ENCODE measurements around the gene IL31.
"Not testable (repeated sequence)": the region's sequence is repeated elsewhere in the genome, so short reads cannot be mapped to it uniquely, and the experiment has no call there.

The IL31 gene

GRCh38 chr12:122174155-122174845 lies at the start of gene IL31:
Gene IL31 (minus strand): TSS chr12:122174221. CDS start chr12:122174172, 49 bp downstream.
- no peak for DNase-seq

DNA sequence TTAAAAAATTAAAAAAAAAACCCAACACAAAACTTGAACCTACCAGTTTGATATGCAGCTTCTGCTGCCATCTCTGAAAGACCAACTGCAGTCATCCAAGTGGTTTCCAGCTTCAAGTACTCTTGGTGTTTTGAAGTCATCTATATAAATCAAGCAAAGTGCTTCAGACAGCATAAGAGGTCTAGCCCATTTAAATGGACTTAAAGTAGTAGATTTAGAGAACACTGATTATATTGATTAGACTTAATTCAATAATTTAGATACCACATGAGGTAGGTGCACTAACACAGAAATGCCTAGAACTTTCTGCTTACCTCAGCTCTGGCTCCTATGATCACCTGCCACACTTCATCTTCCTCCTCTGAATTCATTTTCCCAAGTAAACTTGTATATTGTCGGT lies 42.4 kb upstream of the IL31 start:
- DNase-seq, result no peak

GRCh38 chr12:122215771-122216170 lies 41.8 kb upstream of the IL31 start:
- DNase-seq, result no peak

DNA sequence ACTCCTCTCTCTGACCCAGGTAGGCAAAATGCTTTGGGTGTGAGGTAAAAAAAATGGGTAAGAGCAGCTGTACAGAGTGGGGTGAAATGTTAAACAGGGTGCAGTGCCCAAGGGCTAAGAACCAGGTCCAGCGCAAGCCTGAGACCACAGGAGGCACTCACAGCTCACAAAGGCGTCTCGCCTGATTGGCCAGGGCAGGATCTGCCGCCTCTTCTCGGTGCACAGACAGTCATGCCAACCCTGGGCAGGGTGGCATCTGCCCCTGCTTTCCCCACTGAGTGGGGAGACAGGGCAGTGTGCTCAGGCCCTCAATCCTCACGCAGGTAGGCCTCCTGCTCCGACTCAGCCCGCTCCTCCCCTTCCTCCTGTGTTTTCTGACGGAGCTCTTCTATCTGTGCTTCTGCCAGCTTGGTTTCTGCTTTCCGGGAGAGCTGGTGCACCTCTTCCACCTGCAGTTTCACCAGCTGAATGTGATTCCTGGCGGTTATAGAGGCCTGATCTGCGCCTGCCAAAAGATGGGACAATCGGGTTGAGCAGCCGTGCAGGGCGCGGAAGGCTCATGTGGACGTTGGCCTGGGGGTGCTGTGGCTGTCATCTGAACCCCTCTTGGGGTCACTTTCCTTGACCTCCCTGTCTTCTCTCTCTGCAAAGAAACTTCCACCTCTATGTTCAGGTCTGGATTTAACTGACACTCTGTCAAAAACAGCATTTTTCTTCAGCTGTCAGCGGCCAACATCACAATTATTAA lies 34.2 kb upstream of the IL31 start:
- no peak for DNase-seq

- DNase-seq, result no peak
These were observed 33.4 kb upstream of the IL31 start for GRCh38 chr12:122207391-122207790.

DNA sequence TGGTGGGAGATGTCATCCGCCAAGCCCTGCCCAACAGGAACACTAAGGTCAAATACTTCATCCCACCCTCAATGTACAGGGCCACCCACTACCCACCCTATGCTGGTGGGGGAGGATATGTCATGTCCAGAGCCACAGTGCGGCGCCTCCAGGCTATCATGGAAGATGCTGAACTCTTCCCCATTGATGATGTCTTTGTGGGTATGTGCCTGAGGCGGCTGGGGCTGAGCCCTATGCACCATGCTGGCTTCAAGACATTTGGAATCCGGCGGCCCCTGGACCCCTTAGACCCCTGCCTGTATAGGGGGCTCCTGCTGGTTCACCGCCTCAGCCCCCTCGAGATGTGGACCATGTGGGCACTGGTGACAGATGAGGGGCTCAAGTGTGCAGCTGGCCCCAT lies 33.0 kb upstream of the IL31 start:
- DNase-seq, result no peak

DNA sequence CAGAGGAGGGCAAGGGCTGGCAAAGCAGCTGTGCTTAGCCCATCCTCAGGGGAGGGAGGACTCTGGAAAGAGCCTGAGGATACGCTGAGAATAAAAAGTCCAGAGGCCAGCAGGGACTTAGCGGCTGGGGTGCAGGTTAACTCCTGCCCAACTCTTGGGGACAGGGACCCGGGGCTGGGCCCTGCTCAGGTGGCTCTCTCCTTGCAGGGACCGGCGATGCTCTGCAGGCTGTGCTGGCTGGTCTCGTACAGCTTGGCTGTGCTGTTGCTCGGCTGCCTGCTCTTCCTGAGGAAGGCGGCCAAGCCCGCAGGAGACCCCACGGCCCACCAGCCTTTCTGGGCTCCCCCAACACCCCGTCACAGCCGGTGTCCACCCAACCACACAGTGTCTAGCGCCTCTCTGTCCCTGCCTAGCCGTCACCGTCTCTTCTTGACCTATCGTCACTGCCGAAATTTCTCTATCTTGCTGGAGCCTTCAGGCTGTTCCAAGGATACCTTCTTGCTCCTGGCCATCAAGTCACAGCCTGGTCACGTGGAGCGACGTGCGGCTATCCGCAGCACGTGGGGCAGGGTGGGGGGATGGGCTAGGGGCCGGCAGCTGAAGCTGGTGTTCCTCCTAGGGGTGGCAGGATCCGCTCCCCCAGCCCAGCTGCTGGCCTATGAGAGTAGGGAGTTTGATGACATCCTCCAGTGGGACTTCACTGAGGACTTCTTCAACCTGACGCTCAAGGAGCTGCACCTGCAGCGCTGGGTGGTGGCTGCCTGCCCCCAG lies 32.3 kb upstream of the IL31 start:
- DNase-seq, result no peak

- DNase-seq, result no peak
These were observed 31.3 kb upstream of the IL31 start for GRCh38 chr12:122205053-122205925.

DNA sequence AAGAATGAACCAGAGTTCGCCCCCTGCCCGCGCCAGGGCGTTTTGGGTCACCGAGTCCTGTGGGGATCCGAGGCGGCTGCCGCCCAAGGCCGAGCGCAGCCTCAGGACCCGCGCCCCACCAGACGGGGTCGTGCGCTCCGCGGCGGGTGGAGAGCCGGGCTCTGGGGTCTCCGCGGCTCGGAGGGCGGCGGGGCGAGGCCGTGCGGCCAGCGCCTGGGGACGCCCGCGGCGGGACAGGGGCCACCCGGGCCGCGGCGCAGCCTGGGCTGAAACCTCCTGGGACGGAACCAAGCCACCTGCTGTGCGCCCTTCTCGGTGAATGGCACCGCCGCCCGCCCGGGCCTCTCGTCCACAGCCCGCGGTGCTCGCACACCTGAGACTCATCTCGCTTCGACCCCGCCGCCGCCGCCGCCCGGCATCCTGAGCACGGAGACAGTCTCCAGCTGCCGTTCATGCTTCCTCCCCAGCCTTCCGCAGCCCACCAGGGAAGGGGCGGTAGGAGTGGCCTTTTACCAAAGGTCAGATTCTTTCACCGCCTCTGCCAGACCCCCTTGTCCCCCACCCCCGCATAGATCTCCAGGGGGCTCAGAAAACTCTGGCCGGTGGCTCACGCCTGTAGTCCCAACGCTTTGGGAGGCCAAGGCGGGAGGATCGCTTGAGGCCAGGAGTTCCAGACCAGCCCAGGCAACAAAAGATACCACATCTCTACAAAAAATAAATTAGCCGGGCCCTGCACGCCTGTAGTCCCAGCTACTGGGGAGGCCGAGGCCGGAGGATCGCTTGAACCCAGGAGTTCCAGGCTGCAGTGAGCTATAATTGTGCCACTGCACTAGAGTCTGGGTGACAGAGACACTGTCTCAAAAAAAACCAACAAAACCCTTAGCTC lies 30.4 kb upstream of the IL31 start:
- peak; percentile 19 for DNase-seq

GRCh38 chr12:122203301-122204166 lies 29.5 kb upstream of the IL31 start, which contains the start of gene B3GNT4:
Gene B3GNT4 (plus strand): TSS chr12:122203709. CDS start chr12:122204619, 910 bp downstream.
- DNase-seq, result peak; percentile 77

DNA sequence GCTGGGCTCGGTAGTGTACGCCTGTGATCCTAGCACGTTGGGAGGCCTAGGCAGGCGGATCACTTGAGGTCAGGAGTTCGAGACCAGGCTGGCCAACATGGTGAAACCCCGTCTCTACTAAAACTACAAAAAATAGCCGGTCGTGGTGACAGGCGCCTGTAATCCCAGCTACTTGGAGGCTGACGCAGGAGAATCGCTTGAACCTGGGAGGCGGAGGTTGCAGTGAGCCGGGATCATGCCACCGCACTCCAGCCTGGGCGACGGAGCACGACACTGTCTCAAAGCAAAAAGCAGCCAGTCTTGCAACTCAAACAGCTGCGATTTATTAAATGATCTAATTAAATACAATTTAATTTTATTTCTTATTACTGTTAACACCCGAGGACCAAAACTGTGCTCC lies 28.8 kb upstream of the IL31 start:
- not testable (repeated sequence) for DNase-seq

GRCh38 chr12:122202017-122202416 lies 28.0 kb upstream of the IL31 start:
- no peak for DNase-seq

DNA sequence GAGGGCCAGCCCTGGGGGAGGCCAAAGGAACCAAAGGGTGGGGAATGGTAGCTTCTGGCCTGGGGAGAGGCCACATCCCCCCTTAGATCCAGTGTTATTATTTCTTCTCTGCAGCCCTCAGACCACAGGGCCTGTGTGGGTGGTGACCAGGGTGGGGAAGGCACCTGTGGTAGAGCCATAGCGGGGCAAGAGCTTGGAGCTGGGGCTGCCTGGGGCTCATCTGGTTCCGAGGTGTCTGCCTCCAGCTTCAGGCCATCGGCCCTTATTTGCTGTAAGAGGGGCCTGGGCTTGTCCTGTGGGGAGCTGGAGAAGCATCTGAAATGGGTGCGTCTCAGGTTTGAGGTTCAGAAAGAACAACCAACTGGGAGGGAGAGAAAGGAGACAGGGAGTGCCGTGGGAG lies 27.4 kb upstream of the IL31 start:
- no peak for DNase-seq

- no peak for DNase-seq
These were observed 26.6 kb upstream of the IL31 start for GRCh38 chr12:122200541-122201175.

DNA sequence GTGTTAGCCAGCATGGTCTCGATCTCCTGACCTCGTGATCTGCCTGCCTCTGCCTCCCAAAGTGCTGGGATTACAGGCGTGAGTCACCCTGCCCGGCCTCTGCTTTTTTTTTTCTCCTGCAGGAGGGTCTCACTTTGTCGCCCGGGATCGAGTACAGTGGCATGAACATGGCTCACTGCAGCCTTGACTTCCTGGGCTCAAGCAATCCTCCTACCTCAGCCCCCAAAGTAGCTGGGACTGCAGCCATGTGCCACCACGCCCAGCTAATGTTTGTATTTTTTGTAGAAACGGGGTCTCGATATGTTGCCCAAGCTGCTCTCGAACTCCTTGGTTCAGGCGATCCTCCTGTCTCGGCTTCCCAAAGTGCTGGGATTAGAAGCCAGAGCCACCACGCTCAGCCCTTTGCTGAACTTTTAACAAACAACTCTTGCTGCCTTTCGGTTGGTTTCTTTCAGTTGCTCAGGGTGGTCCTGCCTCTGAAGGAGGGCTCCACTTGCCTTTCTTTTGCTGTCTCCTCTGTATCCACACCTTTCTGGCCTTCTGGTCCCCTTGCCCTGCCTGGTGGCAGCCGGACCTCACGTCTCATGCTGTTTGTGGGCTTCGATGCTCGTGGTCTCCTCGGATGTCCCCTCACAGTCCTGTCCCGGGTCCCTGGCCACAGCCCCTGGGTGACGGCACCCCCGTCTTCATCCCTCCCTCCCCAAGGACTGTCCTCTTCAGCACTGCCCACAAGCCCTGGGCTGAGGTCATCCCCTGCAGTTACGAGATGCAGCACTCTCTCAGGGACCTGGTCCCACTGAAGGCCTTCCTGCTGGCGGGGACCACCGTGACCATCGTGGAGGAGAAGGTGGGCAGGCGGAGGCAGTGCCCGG lies 25.7 kb upstream of the IL31 start:
- DNase-seq, result no peak

- no peak for DNase-seq
These were observed 23.6 kb upstream of the IL31 start for GRCh38 chr12:122197612-122197966.

DNA sequence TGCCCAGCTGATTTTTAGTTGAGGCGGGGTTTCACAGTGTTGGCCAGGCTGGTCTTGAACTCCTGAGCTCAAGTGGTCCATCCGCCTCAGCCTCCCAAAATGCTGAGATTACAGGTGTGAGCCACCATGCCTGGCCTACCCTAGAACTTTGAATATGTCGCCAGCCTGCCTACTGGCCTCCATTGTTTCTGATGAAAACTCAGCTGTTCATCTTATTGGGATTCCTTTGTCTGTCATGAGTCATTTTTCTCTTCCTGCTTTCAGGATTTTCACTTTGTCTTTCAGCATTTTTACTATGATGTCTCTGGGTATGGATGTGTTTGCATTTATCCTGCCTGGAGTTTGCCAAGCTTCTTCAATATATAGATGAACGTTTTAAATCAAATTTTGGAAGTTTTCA lies 21.4 kb upstream of the IL31 start:
- DNase-seq, result no peak

GRCh38 chr12:122194804-122195203 lies 20.8 kb upstream of the IL31 start:
- no peak for DNase-seq

GRCh38 chr12:122192441-122192840 lies 18.4 kb upstream of the IL31 start:
- DNase-seq, result no peak
